Stimulated activated naive B cell treated with anti-CD40 and anti-IgM and Interleukin-4, amounts not matched to agents 10 μg/mL and 1 μg/mL and 100 μg/mL, for 72 hours (primary cell): ENCODE measurements around the gene KCNH3.
"Not testable (repeated sequence)": the region's sequence is repeated elsewhere in the genome, so short reads cannot be mapped to it uniquely, and the experiment has no call there.

ENCODE experiments used
- ATAC-seq, 2 donors: fragments of 150-1000 bp; cut with Tn5 transposase; replicated peaks; 2 replicates each; pipeline ENCODE4 v1.10.0; 2021; ENCODE audit warnings: moderate library complexity in 1 of 2
- DNase-seq: peaks from one replicate; pipeline ENCODE4 v3.0.0; 2021
- H3K27ac Mint-ChIP-seq: one replicate; pipeline ENCODE4 v1.8.0; 2022; ENCODE audit warnings: mild to moderate bottlenecking, mixed read lengths
- H3K27me3 Mint-ChIP-seq, 2 donors: one replicate each; pipeline ENCODE4 v1.8.0; 2022; ENCODE audit warnings: mixed read lengths in 2 of 2
- H3K36me3 Mint-ChIP-seq, 2 donors: one replicate each; pipeline ENCODE4 v1.8.0; 2022; ENCODE audit warnings: mixed read lengths in 2 of 2, mild to moderate bottlenecking in 1 of 2
- H3K4me1 Mint-ChIP-seq, 2 donors: one replicate each; pipeline ENCODE4 v1.8.0; 2022; ENCODE audit warnings: mixed read lengths in 2 of 2, mild to moderate bottlenecking in 1 of 2
- H3K4me3 Mint-ChIP-seq, 2 donors: one replicate each; pipeline ENCODE4 v1.8.0; 2022; ENCODE audit warnings: mild to moderate bottlenecking in 2 of 2, mixed read lengths in 2 of 2, moderate library complexity in 1 of 2
- H3K9me3 Mint-ChIP-seq, 2 donors: one replicate each; pipeline ENCODE4 v1.8.0; 2022; ENCODE audit warnings: mixed read lengths in 2 of 2, mild to moderate bottlenecking in 1 of 2

KCNH3 gene

GRCh38 chr12:49588721-49589516 is 50.1 kb downstream of the KCNH3 start:
- Mint-ChIP-seq H3K4me3 (no peak overlapping the region), H3K36me3 (peaks cover 31 to 56% of the 10 kb centered on the region in 2 donors), H3K27ac (no peak overlapping the region), H3K27me3 (no peaks in the 10 kb centered on the region), H3K9me3 (peaks cover 5 to 8% of the 10 kb centered on the region in 2 donors), H3K4me1 (peaks cover 3 to 14% of the 10 kb centered on the region in 2 donors)
- ATAC-seq (no peak), DNase-seq (no peak)

- no peaks in the 10 kb centered on the region for H3K27me3 Mint-ChIP-seq
- no peak for DNase-seq
- ATAC-seq, result no peak
- H3K9me3 Mint-ChIP-seq, result no peaks in the 10 kb centered on the region
- H3K27ac Mint-ChIP-seq, result no peak overlapping the region
- H3K36me3 Mint-ChIP-seq, result peaks cover 11 to 19% of the 10 kb centered on the region in 2 donors
- H3K4me3 Mint-ChIP-seq, result no peak overlapping the region
- H3K4me1 Mint-ChIP-seq, result peaks cover 0 to 3% of the 10 kb centered on the region in 2 donors
These were observed 59.7 kb downstream of the KCNH3 start for GRCh38 chr12:49598527-49598926.

GRCh38 chr12:49599961-49600360 is 61.1 kb downstream of the KCNH3 start:
- peaks cover 11 to 18% of the 10 kb centered on the region in 2 donors for H3K36me3 Mint-ChIP-seq
- H3K4me1 Mint-ChIP-seq, result peaks cover 0 to 3% of the 10 kb centered on the region in 2 donors
- no peak overlapping the region for H3K4me3 Mint-ChIP-seq
- H3K9me3 Mint-ChIP-seq, result no peaks in the 10 kb centered on the region
- H3K27ac Mint-ChIP-seq, result no peak overlapping the region
- ATAC-seq (no peak), DNase-seq (no peak)
- H3K27me3 Mint-ChIP-seq, result no peaks in the 10 kb centered on the region

- DNase-seq (no peak), ATAC-seq (no peak)
- Mint-ChIP-seq H3K36me3 (peaks cover 11 to 13% of the 10 kb centered on the region in 2 donors), H3K4me1 (peaks cover 0 to 3% of the 10 kb centered on the region in 2 donors), H3K27ac (no peak overlapping the region), H3K9me3 (no peaks in the 10 kb centered on the region), H3K27me3 (no peaks in the 10 kb centered on the region), H3K4me3 (no peak overlapping the region)
These were observed 64.9 kb downstream of the KCNH3 start for GRCh38 chr12:49603721-49604120.

GRCh38 chr12:49604856-49605255 is 66.0 kb downstream of the KCNH3 start:
- Mint-ChIP-seq H3K4me3 (no peak overlapping the region), H3K4me1 (no peaks in the 10 kb centered on the region), H3K9me3 (no peaks in the 10 kb centered on the region), H3K27ac (no peak overlapping the region), H3K36me3 (peaks cover 10 to 14% of the 10 kb centered on the region in 2 donors), H3K27me3 (no peaks in the 10 kb centered on the region)
- ATAC-seq (no peak), DNase-seq (no peak)

- not testable (repeated sequence) for H3K4me1 Mint-ChIP-seq, H3K27me3 Mint-ChIP-seq, H3K27ac Mint-ChIP-seq, ATAC-seq, H3K9me3 Mint-ChIP-seq, DNase-seq, H3K4me3 Mint-ChIP-seq
- peaks cover 3 to 12% of the 10 kb centered on the region in 2 donors for H3K36me3 Mint-ChIP-seq
These were observed 66.7 kb downstream of the KCNH3 start, which contains the start of gene FAM186B for GRCh38 chr12:49605539-49605938. TSS of gene FAM186B (minus strand) at chr12:49605639. CDS start at chr12:49605477, 162 bp downstream.
